Thyroid gland (tissue), 4 donors: ENCODE results near the gene NECAB3.

Experiments used
- CTCF ChIP-seq, 6 experiments: fragments of 200-600 bp in 3 of 6; fragments of 450-650 bp in 3 of 6; sonication (generic) in 3 of 6; IDR thresholded peaks; one replicate each; pipeline ENCODE4 v1.5.1; 2016 to 2019; ENCODE audit warnings: antibody characterized with exemption in 6 of 6, mild to moderate bottlenecking in 2 of 6, inconsistent platforms in 1 of 6, moderate library complexity in 1 of 6
- POLR2A ChIP-seq, 2 donors: fragments of 450-650 bp; IDR thresholded peaks; one replicate each; pipeline ENCODE4 v1.6.1; 2017; ENCODE audit warnings: antibody characterized with exemption in 2 of 2, mild to moderate bottlenecking in 2 of 2, moderate library complexity in 1 of 2

GRCh38 chr20:33694639-33695012 is 20.4 kb upstream of the NECAB3 start:
- TF ChIP-seq CTCF (IDR thresholded peaks at IDR 0.05), result no peak
- TF ChIP-seq POLR2A (IDR thresholded peaks at IDR 0.05), result no peak
